MM.1S (cell line): Measurements from ENCODE around the gene TFEB.

Experiments
- CTCF ChIP-seq: fragments of 300-600 bp; sonication (generic); IDR thresholded peaks from 2 replicates; pipeline ENCODE4 v1.5.1; 2016; ENCODE audit warnings: antibody characterized with exemption, low read length, mixed read lengths
- EZH2 ChIP-seq: fragments of 300-600 bp; sonication (generic); optimal IDR thresholded peaks from 2 replicates; pipeline ENCODE3; 2017; ENCODE audit warnings: low read depth, mild to moderate bottlenecking, antibody characterized with exemption, low read length, mixed read lengths
- EZH2phosphoT487 ChIP-seq: fragments of 300-600 bp; sonication (generic); IDR thresholded peaks from 2 replicates; pipeline ENCODE4 v1.6.1; 2018; ENCODE audit warnings: antibody characterized with exemption, low read length

GRCh38 chr6:41680182-41680965 lies 55.0 kb downstream of the TFEB start:
- TF ChIP-seq CTCF (no peak), EZH2 (no peak), EZH2phosphoT487 (no peak)
